ACC112 (cell line): ENCODE results near the gene LRRC39.

Experiments
- H2AFZ ChIP-seq: fragments of 200-600 bp; sonication (generic); one replicate; pipeline ENCODE4 v1.6.0; 2017; ENCODE audit warnings: antibody characterized with exemption, low read length; ENCODE audit not compliant: unreplicated experiment
- H3K27ac ChIP-seq: fragments of 200-600 bp; sonication (generic); 2 replicates; pipeline ENCODE4 v1.5.1; 2014; ENCODE audit warnings: low read depth, mild to moderate bottlenecking, antibody characterized with exemption, low read length, moderate library complexity
- H3K27me3 ChIP-seq: fragments of 200-600 bp; sonication (generic); 2 replicates; pipeline ENCODE4 v1.6.1; 2014; ENCODE audit warnings: mild to moderate bottlenecking, antibody characterized with exemption, low read length, moderate library complexity, mixed read lengths; ENCODE audit not compliant: insufficient read depth
- H3K36me3 ChIP-seq: fragments of 200-600 bp; sonication (generic); 2 replicates; pipeline ENCODE4 v1.6.1; 2016; ENCODE audit warnings: mild to moderate bottlenecking, antibody characterized with exemption, low read length, moderate library complexity, mixed read lengths; ENCODE audit not compliant: insufficient read depth
- H3K4me1 ChIP-seq: fragments of 200-600 bp; sonication (generic); one replicate; pipeline ENCODE4 v1.6.1; 2016; ENCODE audit warnings: low read length, mixed read lengths; ENCODE audit not compliant: insufficient read depth, unreplicated experiment, control insufficient read depth
- H3K4me3 ChIP-seq: fragments of 200-600 bp; sonication (generic); 2 replicates; pipeline ENCODE4 v1.5.1; 2014; ENCODE audit warnings: mild to moderate bottlenecking, low read depth, low read length
- H3K79me2 ChIP-seq: fragments of 200-600 bp; sonication (generic); one replicate; pipeline ENCODE4 v1.6.0; 2016; ENCODE audit warnings: low read length; ENCODE audit not compliant: control insufficient read depth, unreplicated experiment, insufficient read depth

The LRRC39 gene

DNA sequence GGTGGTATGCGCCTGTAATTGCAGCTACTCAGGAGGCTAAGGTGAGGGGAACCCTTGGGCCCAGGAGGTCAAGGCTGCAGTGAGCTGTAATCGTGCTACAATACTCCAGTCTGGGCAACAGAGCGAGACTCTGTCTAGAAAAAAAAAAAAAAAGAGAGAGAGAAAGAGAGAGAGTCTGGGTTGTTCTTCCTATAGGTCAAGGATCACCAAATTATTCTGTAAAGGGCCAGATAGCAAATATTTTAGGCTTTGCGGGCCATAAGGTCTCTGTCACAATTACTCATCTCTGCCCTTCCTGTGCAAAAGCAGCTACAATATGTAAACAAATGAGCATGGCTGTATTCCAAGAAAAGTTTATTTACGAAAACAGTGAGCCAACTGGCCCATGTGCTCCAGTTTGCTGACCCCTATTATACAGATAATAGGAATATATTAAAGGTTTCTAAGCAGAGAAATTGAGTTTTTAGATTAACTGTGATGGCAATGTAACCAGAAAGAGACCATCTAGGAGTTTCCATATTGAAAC, 47.4 kb downstream of the LRRC39 start:
- no peaks in the 10 kb centered on the region for H3K27me3 ChIP-seq
- H3K4me3 ChIP-seq: peak overlapping the region; percentile 41; the same call in 1 of the 2 replicates
- no peak overlapping the region for H2AFZ ChIP-seq
- no peaks in the 10 kb centered on the region for H3K36me3 ChIP-seq
- no peak overlapping the region for H3K27ac ChIP-seq
- H3K4me1 ChIP-seq: peaks cover 27% of the 10 kb centered on the region
- H3K79me2 ChIP-seq: peaks cover 80% of the 10 kb centered on the region

GRCh38 chr1:100127226-100127625, 50.8 kb downstream of the LRRC39 start:
- peaks cover 53% of the 10 kb centered on the region for H3K79me2 ChIP-seq
- H2AFZ ChIP-seq: no peak overlapping the region
- no peak overlapping the region for H3K27ac ChIP-seq
- no peaks in the 10 kb centered on the region for H3K27me3 ChIP-seq
- H3K4me3 ChIP-seq: no peak overlapping the region
- peaks cover 18% of the 10 kb centered on the region for H3K4me1 ChIP-seq
- H3K36me3 ChIP-seq: no peaks in the 10 kb centered on the region; the same call in 1 of the 2 replicates

GRCh38 chr1:100122177-100122576, 55.9 kb downstream of the LRRC39 start:
- H3K4me1 ChIP-seq: no peaks in the 10 kb centered on the region
- H3K4me3 ChIP-seq: no peak overlapping the region
- H3K27ac ChIP-seq: no peak overlapping the region
- no peaks in the 10 kb centered on the region for H3K27me3 ChIP-seq
- H3K79me2 ChIP-seq: peaks cover 6% of the 10 kb centered on the region
- no peak overlapping the region for H2AFZ ChIP-seq
- H3K36me3 ChIP-seq: no peaks in the 10 kb centered on the region; the same call in 1 of the 2 replicates

GRCh38 chr1:100115524-100115923, 62.5 kb downstream of the LRRC39 start:
- Histone ChIP-seq H3K27me3 (no peaks in the 10 kb centered on the region), H3K36me3 (peaks cover 3% of the 10 kb centered on the region; the same call in 1 of the 2 replicates), H3K27ac (no peak overlapping the region)

DNA sequence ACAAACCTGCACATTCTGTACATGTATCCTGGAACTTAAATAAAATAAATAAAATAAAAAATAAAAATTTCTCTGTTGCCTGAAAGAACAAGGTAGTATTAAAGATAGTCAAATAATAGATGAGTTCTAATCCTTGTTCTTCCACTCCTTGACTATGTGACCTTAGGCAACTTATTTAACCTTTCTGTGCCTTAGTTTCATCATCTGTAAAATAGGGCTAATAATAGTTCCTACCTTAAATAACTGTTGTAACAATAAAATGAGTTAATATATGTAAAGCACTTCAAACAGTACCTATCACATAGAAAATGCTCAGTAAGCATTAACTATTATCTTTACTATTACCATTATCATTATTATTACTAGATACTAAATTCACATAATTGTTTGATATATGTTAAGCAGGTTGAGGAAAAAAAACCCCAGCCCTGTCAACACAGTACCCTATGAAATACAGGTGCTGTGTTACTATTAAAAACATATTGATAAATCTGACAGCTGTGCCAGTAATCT, 68.4 kb downstream of the LRRC39 start:
- Histone ChIP-seq H3K27ac (no peak overlapping the region), H2AFZ (no peak overlapping the region), H3K4me1 (no peaks in the 10 kb centered on the region), H3K36me3 (peaks cover 5% of the 10 kb centered on the region), H3K79me2 (no peaks in the 10 kb centered on the region), H3K4me3 (no peak overlapping the region), H3K27me3 (no peaks in the 10 kb centered on the region)

More at GRCh38 chr1:100115524-100115923, 62.5 kb downstream of the LRRC39 start:
- Histone ChIP-seq H3K4me1 (no peaks in the 10 kb centered on the region), H3K79me2 (no peaks in the 10 kb centered on the region), H2AFZ (no peak overlapping the region), H3K4me3 (no peak overlapping the region)

DNA sequence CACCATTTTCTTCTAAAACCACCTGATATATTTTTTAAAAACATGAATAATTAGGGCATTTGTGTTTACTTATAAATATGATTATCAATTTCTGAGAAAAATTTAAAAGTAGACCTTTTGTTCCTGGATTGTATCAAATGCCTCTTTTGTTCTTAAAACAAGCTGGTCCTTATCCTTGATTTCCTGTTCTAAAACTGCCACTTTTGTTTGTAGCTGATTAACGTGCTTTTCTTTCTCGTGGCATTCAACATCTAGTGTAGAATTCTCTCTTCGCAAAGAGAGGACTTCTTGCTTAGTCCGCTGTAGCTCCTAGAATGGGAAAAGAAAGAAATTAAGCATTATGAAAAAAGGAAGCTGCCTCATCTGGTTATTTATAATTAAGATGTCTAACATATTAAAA, 70.4 kb downstream of the LRRC39 start:
- Histone ChIP-seq H3K27ac (no peak overlapping the region), H3K27me3 (no peaks in the 10 kb centered on the region), H3K4me3 (no peak overlapping the region), H3K36me3 (peaks cover 11% of the 10 kb centered on the region), H3K79me2 (no peaks in the 10 kb centered on the region), H2AFZ (no peak overlapping the region), H3K4me1 (no peaks in the 10 kb centered on the region)

DNA sequence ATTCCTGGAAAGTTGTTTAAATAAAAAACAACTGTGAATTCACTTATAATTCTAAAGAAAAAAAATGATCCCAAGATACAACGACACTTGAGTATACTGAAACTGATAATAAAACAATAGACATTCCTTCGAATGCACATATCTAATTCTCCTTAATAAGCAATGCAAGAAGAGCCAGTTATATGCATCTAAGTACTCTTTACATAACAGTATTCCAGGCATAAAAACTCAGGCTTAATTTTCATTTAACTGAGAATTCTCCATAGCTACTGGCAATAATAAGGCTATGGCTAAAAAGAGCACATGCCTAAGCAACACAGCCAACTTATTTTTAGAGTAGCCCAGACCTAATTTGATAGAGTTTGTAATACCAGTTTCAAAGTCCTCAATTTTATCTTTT, 76.5 kb downstream of the LRRC39 start:
- no peak overlapping the region for H3K4me3 ChIP-seq
- peaks cover 34% of the 10 kb centered on the region for H3K36me3 ChIP-seq
- H3K4me1 ChIP-seq: peaks cover 4% of the 10 kb centered on the region
- H3K79me2 ChIP-seq: no peaks in the 10 kb centered on the region
- H2AFZ ChIP-seq: no peak overlapping the region
- H3K27me3 ChIP-seq: no peaks in the 10 kb centered on the region
- no peak overlapping the region for H3K27ac ChIP-seq

DNA sequence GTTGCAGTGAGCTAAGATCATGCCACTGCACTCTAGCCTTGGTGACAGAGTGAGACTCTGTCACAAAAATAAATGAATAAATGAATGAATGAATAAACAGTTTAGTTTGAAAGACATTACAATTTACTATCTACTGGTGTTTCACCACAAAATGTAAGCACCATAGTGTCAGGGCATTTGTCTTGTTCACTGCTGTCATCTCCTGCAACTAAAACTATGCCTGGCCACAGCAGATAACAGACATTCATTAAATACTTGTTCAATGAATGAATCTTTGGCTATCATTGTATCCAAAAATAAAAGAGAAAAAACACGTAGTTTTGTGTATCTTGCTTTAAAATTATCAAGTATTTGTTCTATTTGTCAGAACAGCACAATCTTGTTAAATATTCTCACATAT, 77.9 kb downstream of the LRRC39 start:
- no peak overlapping the region for H3K4me3 ChIP-seq
- H3K79me2 ChIP-seq: no peaks in the 10 kb centered on the region
- no peak overlapping the region for H3K27ac ChIP-seq
- peaks cover 4% of the 10 kb centered on the region for H3K4me1 ChIP-seq
- H2AFZ ChIP-seq: no peak overlapping the region
- H3K36me3 ChIP-seq: peaks cover 38% of the 10 kb centered on the region
- H3K27me3 ChIP-seq: no peaks in the 10 kb centered on the region
